ENCODE data around the gene DGKI.

The DGKI gene

GRCh38 chr7:137787301-137787976, 59.3 kb downstream of the DGKI start:
- no peak for DNase-seq

- DNase-seq, result no peak
These were observed 68.3 kb downstream of the DGKI start for GRCh38 chr7:137778511-137778910.

GRCh38 chr7:137774793-137775201, 72.0 kb downstream of the DGKI start:
- no peak for DNase-seq

- DNase-seq, result no peak
These were observed 74.0 kb downstream of the DGKI start for GRCh38 chr7:137772748-137773147.

GRCh38 chr7:137772316-137772715, 74.5 kb downstream of the DGKI start:
- no peak for DNase-seq

GRCh38 chr7:137771679-137772078, 75.1 kb downstream of the DGKI start:
- no peak for DNase-seq

GRCh38 chr7:137771273-137771672, 75.5 kb downstream of the DGKI start:
- DNase-seq, result no peak

GRCh38 chr7:137768366-137768765, 78.4 kb downstream of the DGKI start:
- no peak for DNase-seq

GRCh38 chr7:137762334-137762733, 84.4 kb downstream of the DGKI start:
- DNase-seq, result no peak

- peak; percentile 9 for DNase-seq
These were observed 86.7 kb downstream of the DGKI start for GRCh38 chr7:137760111-137760510.

- no peak for DNase-seq
These were observed 89.4 kb downstream of the DGKI start for GRCh38 chr7:137757146-137757925.

GRCh38 chr7:137755846-137756651, 90.7 kb downstream of the DGKI start:
- DNase-seq, result no peak

GRCh38 chr7:137755427-137755826, 91.3 kb downstream of the DGKI start:
- DNase-seq, result no peak

GRCh38 chr7:137753948-137754851, 92.6 kb downstream of the DGKI start:
- DNase-seq, result no peak

GRCh38 chr7:137753575-137753947, 93.2 kb downstream of the DGKI start:
- no peak for DNase-seq

GRCh38 chr7:137753067-137753466, 93.7 kb downstream of the DGKI start:
- no peak for DNase-seq

- DNase-seq, result no peak
These were observed 95.3 kb downstream of the DGKI start for GRCh38 chr7:137751361-137752009.

GRCh38 chr7:137747359-137748031, 99.3 kb downstream of the DGKI start:
- DNase-seq, result no peak

GRCh38 chr7:137743021-137743420, 103.8 kb downstream of the DGKI start:
- no peak for DNase-seq

GRCh38 chr7:137742051-137742450, 104.7 kb downstream of the DGKI start:
- no peak for DNase-seq

GRCh38 chr7:137741443-137741842, 105.3 kb downstream of the DGKI start:
- DNase-seq, result no peak
